H1 (cell line): Measurements from ENCODE around the gene DUOXA1. TPM values are rescaled to one million over a fixed set of nuclear protein-coding genes. Genes with fewer than 3 reads are reported as not detected.

Experiments
- BCL11A ChIP-seq, 2 experiments: IDR thresholded peaks; one replicate each; pipeline ENCODE4 v1.6.1; 2011; ENCODE audit warnings: low read depth in 2 of 2, low read length in 2 of 2, mild to moderate bottlenecking in 2 of 2
- CHD7 ChIP-seq: fragments of 300-600 bp; sonication (generic); IDR thresholded peaks from 2 replicates; pipeline ENCODE4 v1.7.1; 2012; ENCODE audit warnings: low read length, moderate library complexity, mild to moderate bottlenecking, inconsistent platforms; ENCODE audit not compliant: insufficient replicate concordance
- CTBP2 ChIP-seq: IDR thresholded peaks from 2 replicates; pipeline ENCODE4 v1.7.0; 2011; ENCODE audit warnings: borderline replicate concordance, mild to moderate bottlenecking, moderate library complexity, mixed read lengths, low read length; ENCODE audit not compliant: insufficient read depth, insufficient read length
- EP300 ChIP-seq, 2 experiments: IDR thresholded peaks; 1 replicate in 1 of 2; 2 replicates in 1 of 2; pipeline ENCODE4 v1.6.1; 2011 to 2012; ENCODE audit warnings: low read depth in 2 of 2, low read length in 2 of 2, mild to moderate bottlenecking in 2 of 2, borderline replicate concordance in 1 of 2, inconsistent platforms in 1 of 2, moderate library complexity in 1 of 2
- GABPA ChIP-seq: IDR thresholded peaks from 2 replicates; pipeline ENCODE4 v1.6.1; 2011; ENCODE audit warnings: mild to moderate bottlenecking, low read length, moderate library complexity, borderline replicate concordance; ENCODE audit not compliant: insufficient read depth
- KDM1A ChIP-seq: fragments of 200-600, 300-600 bp; sonication (generic); IDR thresholded peaks from 2 replicates; pipeline ENCODE4 v1.7.1; 2016; ENCODE audit warnings: mild to moderate bottlenecking, low read length, borderline replicate concordance
- SIX5 ChIP-seq: IDR thresholded peaks from 2 replicates; pipeline ENCODE4 v1.6.1; 2011; ENCODE audit warnings: mild to moderate bottlenecking, low read depth, low read length
- SUZ12 ChIP-seq: fragments of 200-600 bp; sonication (generic); IDR thresholded peaks from 2 replicates; pipeline ENCODE4 v1.6.1; 2012; ENCODE audit warnings: mild to moderate bottlenecking, inconsistent platforms, low read length, moderate library complexity, mixed read lengths
- ZNF274 ChIP-seq: IDR thresholded peaks from 2 replicates; pipeline ENCODE4 v1.7.0; 2012; ENCODE audit warnings: low read length, borderline replicate concordance; ENCODE audit errors: extremely low read depth
- polyA plus RNA-seq, 7 experiments: library from polyadenylated mRNA; depleted of rRNA in 3 of 7; stranded (reverse) in 5 of 7; unstranded in 2 of 7; fragments of >200 nt in 5 of 7; fragments of 200-250 nt in 2 of 7; gene quantifications; 1 replicate in 5 of 7; 2 replicates in 1 of 7; 4 replicates in 1 of 7; pipeline versions ENCODE4 v1.2.1 to v1.2.3, GENCODE V29; 2011 to 2013; ENCODE audit warnings: missing spikeins in 2 of 7, mixed read lengths in 2 of 7
- total RNA-seq: library from RNA; stranded (reverse); fragmentation: NEBNext Ultra II Directional; extraction: Animal tissue kit (Norgen Biotek cat#: 25700); gene quantifications from 2 replicates; pipeline ENCODE4 v1.2.1, GENCODE V29; 2021

The DUOXA1 gene
- total and polyA plus RNA-seq, 2 of the 8 experiments (the other 6 are each of a cell fraction or from before 2014, with no cell fraction given), result 0.18 TPM; not detected in 1

- no peak for TF ChIP-seq CHD7
- no peak for TF ChIP-seq SUZ12
- TF ChIP-seq KDM1A, result no peak
- no peak for TF ChIP-seq SIX5
- 0 out of 2 replicates have a peak, but pooled peaks have one; percentile 26 for TF ChIP-seq GABPA
- no peak for TF ChIP-seq BCL11A (IDR thresholded peaks at IDR 0.05; ENCODE audit: low read depth in 2 of 2, low read length in 2 of 2)
- peak in 1 of 2 experiments; percentile 16; a peak in 1 of 3 replicates for TF ChIP-seq EP300 (IDR thresholded peaks at IDR 0.05; ENCODE audit: borderline replicate concordance in 1 of 2, low read depth in 2 of 2, low read length in 2 of 2)
- TF ChIP-seq CTBP2, result no peak
- no peak for TF ChIP-seq ZNF274
Measured at GRCh38 chr15:45166834-45167630, 37.4 kb upstream of the DUOXA1 start (continued).
